Esophagus muscularis mucosa (tissue), 4 donors: ENCODE measurements around the gene TNNT2.

ENCODE experiments used
- CTCF ChIP-seq, 3 experiments: fragments of 200-600 bp in 2 of 3; fragments of 450-650 bp in 1 of 3; sonication (generic) in 2 of 3; IDR thresholded peaks; one replicate each; pipeline ENCODE4 v1.5.1; 2017 to 2019; ENCODE audit warnings: antibody characterized with exemption in 3 of 3, mild to moderate bottlenecking in 2 of 3, moderate library complexity in 1 of 3
- EP300 ChIP-seq: sonication (generic); formaldehyde crosslinking; IDR thresholded peaks from one replicate; pipeline ENCODE4 v1.6.1; 2017; ENCODE audit warnings: antibody characterized with exemption
- POLR2AphosphoS5 ChIP-seq, 2 donors: sonication (generic); formaldehyde crosslinking; IDR thresholded peaks; one replicate each; pipeline ENCODE4 v1.6.1; 2017; ENCODE audit warnings: antibody characterized with exemption in 2 of 2

- TF ChIP-seq CTCF (IDR thresholded peaks at IDR 0.05) (no peak), POLR2AphosphoS5 (IDR thresholded peaks at IDR 0.05) (no peak), EP300 (no peak)
These were observed 33.0 kb downstream of the TNNT2 start for GRCh38 chr1:201344206-201345080.
